ENCODE data around the gene CRYBG1.
A peak's percentile ranks its signal among the peaks of the same experiment; 100 is the strongest.

Gene CRYBG1

DNA sequence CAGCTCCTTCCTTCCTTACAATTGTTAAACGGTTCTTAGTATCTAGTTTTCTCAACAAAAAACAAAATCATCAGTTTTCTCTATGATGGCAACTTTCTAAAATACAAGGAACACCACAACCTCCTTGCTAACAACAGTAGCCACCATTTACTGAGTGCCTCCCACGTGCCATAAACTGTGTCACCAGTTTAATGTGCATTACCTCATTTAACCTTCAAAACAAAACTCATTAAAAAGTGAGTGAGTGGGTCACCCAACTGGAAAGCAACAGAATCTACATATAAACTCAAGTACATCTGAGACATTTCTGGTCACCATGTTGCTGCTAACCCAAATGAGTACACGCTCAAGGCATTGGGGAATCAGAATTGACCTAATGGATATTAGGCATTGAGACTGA, 257.8 kb downstream of the CRYBG1 start:
- DNase-seq (ENCODE audit: low read depth, low spot score): no peak
- H3K4me3 ChIP-seq (ENCODE audit: low read depth, low read length): no peak overlapping the region
- in situ Hi-C loops (cut with HindIII; ENCODE audit: low sequenced_read_pairs): no loop called here
- TF ChIP-seq, protein P1, sequence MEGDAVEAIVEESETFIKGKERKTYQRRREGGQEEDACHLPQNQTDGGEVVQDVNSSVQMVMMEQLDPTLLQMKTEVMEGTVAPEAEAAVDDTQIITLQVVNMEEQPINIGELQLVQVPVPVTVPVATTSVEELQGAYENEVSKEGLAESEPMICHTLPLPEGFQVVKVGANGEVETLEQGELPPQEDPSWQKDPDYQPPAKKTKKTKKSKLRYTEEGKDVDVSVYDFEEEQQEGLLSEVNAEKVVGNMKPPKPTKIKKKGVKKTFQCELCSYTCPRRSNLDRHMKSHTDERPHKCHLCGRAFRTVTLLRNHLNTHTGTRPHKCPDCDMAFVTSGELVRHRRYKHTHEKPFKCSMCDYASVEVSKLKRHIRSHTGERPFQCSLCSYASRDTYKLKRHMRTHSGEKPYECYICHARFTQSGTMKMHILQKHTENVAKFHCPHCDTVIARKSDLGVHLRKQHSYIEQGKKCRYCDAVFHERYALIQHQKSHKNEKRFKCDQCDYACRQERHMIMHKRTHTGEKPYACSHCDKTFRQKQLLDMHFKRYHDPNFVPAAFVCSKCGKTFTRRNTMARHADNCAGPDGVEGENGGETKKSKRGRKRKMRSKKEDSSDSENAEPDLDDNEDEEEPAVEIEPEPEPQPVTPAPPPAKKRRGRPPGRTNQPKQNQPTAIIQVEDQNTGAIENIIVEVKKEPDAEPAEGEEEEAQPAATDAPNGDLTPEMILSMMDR (IDR thresholded peaks at IDR 0.05; ENCODE audit: low read depth, low read length): no peak

DNA sequence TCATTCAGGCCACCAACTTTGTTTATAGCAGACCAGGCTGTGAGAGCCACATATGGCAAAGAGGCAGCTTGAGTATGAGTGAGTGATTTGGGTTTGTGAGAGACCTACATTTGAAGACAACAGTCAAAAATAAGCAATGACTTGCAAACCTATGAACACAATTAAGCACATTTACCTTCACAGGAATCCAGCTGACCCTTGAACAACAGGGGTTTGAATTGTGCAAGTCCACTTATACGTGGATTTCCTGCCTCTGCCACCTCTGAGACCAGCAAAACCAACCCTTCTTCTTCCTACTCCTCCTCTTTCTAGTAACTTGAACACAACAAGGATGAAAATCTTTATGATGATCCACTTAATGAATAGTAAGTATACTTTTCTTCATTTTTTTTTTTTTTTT, 258.7 kb downstream of the CRYBG1 start:
- no peak overlapping the region for H3K4me3 ChIP-seq (ENCODE audit: low read depth, low read length)
- no peak for DNase-seq (ENCODE audit: low read depth, low spot score)
- TF ChIP-seq, protein P1 (IDR thresholded peaks at IDR 0.05; ENCODE audit: low read depth, low read length): no peak
- in situ Hi-C loops (cut with HindIII; ENCODE audit: low sequenced_read_pairs): no loop called here

DNA sequence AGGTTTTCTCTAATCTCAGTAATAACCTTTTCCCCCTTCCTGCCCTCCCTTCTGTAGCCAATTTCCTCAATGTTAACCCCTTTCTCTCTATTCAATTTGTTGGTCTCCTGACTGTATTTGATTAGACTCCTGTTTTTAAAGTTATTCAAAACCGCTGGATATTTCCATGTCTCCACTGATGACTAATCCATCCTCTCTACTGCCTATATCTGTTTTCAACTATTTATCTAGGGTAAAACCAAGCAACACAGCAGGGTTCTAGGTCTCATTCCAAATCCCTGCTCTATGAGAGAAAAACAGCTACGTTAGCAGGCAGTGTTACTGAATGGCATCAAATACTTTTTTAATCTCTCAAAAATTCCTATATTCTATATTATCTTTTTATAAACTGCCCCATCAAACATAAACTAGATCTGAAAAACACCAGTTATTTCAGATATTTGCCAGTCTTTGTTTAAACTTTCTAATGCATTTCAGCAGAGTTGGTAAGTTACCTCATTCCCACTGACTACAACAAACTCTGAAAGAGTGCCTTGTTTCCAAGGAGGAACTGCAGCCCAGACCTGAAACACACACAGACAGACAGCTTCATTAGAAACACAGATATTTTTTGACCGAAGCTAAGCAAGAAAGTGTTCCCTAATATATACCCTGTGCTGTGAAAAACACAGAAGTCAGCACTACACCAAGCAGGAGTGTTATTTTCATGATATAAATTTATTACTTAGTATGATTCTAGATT, 260.6 kb downstream of the CRYBG1 start:
- peak; percentile 93 for DNase-seq (ENCODE audit: low read depth, low spot score)
- in situ Hi-C loops (cut with HindIII; ENCODE audit: low sequenced_read_pairs): no loop called here
- H3K4me3 ChIP-seq (ENCODE audit: low read depth, low read length): no peak overlapping the region
- TF ChIP-seq, protein P1 (IDR thresholded peaks at IDR 0.05; ENCODE audit: low read depth, low read length): no peak
